GM12875 (cell line): ENCODE data around the gene STAU1.
"Not testable (repeated sequence)": the region's sequence is repeated elsewhere in the genome, so short reads cannot be mapped to it uniquely, and the experiment has no call there.

Source experiments
- H3K4me3 ChIP-seq: one replicate; pipeline ENCODE4 v1.5.1; 2011; ENCODE audit warnings: low read depth, low read length, control low read depth
- TF ChIP-seq, protein P1 (sequence below): IDR thresholded peaks from 2 replicates; pipeline ENCODE4 v1.5.1; 2011; ENCODE audit warnings: low read depth, mild to moderate bottlenecking, control low read depth, inconsistent platforms, low read length, moderate library complexity, borderline replicate concordance; ENCODE audit not compliant: insufficient read depth

Gene STAU1

DNA sequence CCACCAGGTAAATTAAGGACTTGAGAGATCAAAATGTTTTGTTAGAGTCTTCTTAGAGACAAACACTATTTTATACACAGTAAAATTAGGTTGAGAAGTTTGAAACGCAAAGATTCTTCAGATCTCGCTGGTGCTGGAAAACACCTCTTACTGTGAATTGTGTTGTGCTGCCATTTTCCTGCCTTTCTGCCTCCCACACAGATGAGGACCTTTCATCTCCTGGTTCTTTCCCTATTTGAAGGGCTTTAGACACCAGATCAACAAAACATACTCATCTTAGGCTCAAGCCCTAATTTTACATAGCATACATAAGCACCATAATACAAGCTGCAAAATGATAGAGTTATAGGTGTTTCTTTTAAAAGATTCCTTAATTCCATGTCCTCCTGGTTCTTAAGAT lies 18.6 kb downstream of the STAU1 start:
- TF ChIP-seq, protein P1, sequence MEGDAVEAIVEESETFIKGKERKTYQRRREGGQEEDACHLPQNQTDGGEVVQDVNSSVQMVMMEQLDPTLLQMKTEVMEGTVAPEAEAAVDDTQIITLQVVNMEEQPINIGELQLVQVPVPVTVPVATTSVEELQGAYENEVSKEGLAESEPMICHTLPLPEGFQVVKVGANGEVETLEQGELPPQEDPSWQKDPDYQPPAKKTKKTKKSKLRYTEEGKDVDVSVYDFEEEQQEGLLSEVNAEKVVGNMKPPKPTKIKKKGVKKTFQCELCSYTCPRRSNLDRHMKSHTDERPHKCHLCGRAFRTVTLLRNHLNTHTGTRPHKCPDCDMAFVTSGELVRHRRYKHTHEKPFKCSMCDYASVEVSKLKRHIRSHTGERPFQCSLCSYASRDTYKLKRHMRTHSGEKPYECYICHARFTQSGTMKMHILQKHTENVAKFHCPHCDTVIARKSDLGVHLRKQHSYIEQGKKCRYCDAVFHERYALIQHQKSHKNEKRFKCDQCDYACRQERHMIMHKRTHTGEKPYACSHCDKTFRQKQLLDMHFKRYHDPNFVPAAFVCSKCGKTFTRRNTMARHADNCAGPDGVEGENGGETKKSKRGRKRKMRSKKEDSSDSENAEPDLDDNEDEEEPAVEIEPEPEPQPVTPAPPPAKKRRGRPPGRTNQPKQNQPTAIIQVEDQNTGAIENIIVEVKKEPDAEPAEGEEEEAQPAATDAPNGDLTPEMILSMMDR = no peak
- no peak overlapping the region for H3K4me3 ChIP-seq

DNA sequence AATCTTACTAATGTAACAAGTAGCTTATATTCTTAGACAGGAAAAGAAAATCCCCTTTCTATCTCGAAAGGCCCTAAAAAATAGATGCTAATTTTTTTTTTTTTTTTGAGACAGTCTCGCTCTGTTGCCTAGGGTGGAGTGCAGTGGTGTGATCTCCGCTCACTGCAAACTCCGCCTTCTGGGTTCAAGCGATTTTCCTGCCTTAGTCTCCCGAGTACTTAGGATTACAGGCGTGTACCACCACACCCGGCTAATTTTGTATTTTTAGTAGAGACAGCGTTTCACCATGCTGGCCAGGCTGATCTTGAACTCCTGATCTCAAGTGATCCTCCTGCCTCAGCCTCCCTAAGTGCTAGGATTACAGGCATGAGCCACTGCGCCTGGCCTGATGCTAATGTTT lies 19.3 kb downstream of the STAU1 start:
- H3K4me3 ChIP-seq = not testable (repeated sequence)

DNA sequence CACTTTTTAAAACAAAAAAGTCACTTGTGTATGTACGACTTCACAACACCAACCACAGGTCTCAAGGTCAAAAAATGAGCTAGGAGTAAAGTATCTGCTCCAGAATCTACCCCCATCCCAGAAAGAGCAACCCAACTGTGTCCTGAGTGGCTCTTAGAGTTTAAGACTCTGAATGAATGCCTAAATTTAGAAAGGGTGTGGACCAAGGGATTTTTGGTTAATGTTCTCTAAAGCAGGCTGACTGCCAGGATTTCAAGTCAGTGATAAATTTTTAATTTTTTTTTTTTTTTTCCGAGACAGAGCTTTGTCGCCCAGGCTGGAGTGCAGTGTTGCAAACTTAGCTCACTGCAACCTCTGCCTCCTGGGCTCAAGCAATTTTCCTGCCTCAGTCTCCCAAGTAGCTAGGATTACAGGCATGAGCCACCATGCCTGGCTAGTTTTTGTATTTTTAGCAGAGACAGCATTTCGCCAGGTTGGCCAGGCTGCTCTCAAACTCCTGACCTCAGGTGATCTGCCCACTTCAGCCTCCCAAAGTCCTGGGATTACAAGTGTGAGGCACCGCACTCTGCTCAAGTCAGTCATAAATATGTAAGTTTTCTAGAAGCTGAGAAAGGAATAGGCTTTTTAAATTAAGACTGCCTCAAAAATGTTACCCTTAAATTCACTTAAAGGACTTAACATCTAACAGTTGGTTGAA lies 20.2 kb downstream of the STAU1 start:
- TF ChIP-seq, protein P1 = no peak
- no peak overlapping the region for H3K4me3 ChIP-seq

DNA sequence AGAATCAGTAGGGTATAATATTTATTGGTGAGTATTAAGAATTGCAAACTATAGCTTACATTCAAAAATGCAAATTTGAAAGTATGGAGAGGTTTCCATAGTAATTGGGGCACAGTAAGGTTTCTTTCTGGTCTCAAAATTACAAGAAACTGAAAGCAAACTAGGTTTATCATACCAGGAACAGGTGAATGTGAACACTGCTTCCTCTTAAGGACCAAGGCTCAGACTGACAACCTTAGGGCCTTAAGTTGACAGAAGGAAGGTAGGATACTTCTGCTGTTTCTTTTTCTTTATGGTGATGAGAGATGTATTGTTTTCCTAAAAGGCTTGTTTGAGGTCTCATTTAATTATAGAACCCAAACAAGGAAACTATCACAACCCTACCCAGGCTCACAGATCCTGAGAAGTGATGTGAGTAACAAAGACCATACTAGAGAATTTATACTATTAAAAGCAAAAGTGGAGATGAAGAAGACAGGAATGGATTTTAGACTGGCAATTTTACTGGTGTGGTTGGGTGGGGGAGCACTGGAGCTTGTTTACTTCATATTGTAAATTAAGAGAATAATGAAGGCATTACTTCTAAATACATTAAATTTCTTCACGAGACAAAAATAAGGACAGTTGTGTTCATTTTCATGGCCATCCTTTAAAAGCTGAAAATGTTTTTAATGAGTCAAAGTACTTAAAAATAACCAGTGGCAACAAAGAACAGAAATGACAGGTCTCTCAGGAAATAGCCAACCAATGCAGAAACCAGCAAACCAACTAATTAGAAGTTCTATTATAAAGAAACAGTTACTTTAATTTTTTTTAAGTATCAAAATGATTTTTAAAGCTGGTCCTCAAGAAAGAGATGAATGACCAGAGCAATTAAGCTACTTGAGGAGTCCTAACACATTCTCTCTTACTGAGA lies 21.3 kb downstream of the STAU1 start:
- no peak overlapping the region for H3K4me3 ChIP-seq
- TF ChIP-seq, protein P1 = no peak

DNA sequence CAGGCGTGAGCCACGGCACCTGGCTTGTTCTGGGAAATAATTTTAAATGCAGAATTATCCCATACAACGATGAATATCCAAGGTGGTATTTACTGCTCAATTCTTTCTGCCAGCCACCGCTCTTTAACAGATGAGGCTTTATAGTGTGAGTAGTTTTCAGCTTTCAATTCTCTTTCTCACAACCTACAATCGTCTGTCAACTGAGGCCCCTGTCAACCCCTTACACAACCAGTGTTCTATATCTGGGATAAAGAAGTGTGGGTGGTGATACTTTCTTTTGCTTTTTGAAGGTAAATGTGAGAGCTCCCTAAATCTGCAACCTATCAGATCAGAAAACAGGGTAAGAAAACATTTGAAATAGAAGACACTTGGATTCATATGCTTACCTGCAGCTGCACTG lies 22.5 kb downstream of the STAU1 start:
- H3K4me3 ChIP-seq = no peak overlapping the region
- TF ChIP-seq, protein P1 = no peak

DNA sequence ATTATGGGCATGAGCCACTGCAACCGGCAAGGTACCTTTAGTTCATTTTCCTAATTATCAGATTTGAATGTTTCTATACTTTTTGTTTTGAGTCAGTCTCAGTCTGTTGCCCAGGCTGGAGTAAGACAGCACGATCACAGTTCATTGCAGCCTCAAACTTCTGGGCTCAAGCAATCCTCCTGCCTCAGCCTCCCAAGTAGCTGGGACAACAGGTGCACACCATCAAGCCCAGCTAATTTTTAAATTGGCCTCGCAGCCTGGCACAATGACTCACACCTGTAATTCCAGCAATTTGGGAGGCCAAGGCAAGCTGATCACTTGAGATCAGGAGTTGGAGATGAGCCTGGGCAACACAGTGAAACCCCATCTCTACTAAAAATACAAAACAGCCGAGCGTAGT lies 24.4 kb downstream of the STAU1 start:
- TF ChIP-seq, protein P1 = no peak
- no peak overlapping the region for H3K4me3 ChIP-seq

DNA sequence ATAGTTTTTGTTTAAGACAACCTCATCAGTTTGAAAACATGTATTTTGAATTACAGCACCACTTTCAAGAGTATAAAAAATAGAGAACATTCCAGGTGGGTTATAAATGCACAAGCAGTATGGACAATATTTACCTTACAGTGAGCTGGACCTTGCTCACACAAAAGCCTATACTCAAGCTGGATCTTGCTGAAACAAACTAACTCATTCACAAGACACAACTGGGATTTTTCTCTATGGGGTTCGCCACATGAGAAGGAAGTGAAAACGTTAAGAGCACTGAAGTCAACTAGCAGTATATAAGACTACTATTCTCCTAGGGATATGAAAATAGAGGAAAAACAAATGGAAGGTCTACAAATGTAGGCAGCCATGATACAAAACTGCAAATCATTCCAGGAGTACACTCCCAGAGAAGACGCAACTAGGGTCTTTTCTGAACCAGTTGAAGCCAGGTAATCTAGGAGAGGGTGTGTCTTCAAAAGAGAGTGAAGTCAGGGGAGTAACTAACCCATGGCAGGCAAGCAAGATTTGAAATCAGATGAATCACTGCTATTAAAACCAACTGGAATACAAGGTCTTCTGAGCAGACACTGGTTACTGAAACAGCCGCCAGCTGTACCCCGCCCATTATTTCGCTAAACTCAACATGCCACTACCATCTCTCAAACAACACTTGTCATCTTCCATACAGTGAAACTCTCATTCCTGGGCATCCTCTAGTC lies 26.5 kb downstream of the STAU1 start:
- H3K4me3 ChIP-seq = no peak overlapping the region
- TF ChIP-seq, protein P1 = no peak
